ENCODE results near the gene AHI1. TPM values are rescaled to one million over a fixed set of nuclear protein-coding genes. Genes with fewer than 3 reads are reported as not detected.

AHI1 gene
- total RNA-seq, 1 donor from 2014 or later, result 201 TPM

DNA sequence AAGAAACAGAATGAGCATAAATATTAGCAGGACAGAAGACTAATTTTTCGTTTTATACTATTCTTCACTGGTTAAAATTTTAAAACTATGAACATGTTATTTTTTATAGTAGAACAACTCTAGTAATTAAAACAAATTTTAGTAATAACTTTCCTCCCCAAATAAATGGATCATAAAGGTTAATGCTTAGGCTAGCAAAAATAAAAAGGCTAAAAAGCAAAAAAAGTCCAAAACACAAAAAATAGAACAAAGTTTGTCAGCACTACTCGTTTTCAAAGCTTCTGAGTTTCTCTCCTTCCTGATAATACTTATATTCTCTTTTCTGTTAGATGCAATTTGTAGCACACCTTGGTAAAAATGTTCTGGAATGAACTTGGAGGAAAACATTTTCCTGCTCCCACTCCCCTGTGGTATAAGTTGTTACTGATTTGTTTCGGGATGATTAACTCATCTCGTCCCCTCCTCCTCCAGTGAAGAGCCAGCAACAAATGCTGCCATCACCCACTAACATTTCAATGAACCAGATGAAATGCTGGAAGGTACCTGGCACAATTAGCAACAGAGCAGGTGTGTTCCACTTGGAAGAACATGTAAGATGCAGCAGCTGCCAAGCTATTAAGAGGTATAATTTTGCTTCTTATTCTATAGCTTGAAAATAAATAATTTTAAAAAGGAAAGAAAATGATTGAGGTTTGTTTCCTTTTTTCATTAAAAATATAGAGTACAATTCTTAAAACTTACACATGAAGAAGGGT, 185.9 kb downstream of the AHI1 start:
- intact Hi-C loops (cut with micrococcal nuclease), result no loop called here
- no peak overlapping the region for H3K27ac Mint-ChIP-seq
- no peaks in the 10 kb centered on the region for H3K9me3 Mint-ChIP-seq
- H3K4me1 Mint-ChIP-seq (ENCODE audit: low read depth), result no peaks in the 10 kb centered on the region
- no peak overlapping the region for H3K4me3 Mint-ChIP-seq (ENCODE audit: low read depth)
- no peak for DNase-seq (ENCODE audit: low spot score)
- no peaks in the 10 kb centered on the region for H3K27me3 Mint-ChIP-seq (ENCODE audit: low read depth)
- peaks cover 74% of the 10 kb centered on the region for H3K36me3 Mint-ChIP-seq (ENCODE audit: low read depth)

DNA sequence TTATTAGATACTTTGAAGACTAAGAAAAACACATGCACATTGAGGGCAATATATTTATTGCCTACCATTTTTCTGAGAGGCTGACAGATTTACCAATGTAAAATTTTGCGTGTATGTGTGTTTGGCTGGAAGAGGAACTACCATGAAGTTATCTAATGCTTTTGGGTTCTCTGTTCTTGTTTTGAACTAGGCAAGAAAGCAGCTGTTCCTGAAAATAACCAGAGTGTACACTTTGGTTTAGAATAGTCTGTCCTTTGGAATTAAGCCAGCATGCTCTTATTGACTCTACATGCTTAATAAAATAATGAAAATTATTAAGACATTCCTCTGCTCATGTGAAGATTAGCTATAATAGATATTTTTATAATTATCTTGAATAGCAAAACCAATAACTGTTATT, 187.2 kb downstream of the AHI1 start:
- Mint-ChIP-seq H3K36me3 (ENCODE audit: low read depth) (peaks cover 72% of the 10 kb centered on the region), H3K27me3 (ENCODE audit: low read depth) (no peaks in the 10 kb centered on the region), H3K4me3 (ENCODE audit: low read depth) (no peak overlapping the region)

DNA sequence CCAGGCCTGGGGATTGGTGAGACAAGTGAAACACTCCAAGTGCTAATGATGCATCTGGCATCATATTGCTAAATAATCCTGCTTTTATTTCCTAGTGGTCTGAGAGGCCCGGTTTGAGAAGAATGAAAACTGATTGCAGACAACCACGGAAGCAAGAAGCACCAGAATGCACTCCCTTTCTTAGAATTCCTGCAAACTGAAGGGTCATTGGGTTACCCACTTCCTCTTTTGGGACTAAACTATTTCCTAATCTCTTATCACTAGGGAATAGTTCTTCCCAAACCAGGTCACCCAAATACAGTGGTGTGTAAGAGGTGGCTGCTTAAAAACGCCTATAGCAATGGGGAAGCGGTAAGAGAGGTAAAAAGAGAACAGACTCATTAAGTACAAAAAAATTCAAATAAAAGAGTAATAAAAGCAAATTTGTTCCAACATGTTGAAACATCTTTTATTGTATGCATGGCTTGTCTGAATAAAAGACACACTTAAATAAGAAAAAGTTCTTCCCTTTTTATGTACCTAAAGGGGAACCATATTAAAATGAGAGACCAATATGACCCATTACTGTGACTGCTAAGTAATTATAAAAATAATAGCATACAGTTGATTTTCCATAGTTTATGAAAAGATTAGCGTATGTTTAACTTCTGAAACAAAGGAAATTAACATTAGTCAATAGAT, 190.7 kb downstream of the AHI1 start:
- Mint-ChIP-seq H3K9me3 (peaks cover 14% of the 10 kb centered on the region), H3K27me3 (ENCODE audit: low read depth) (no peaks in the 10 kb centered on the region), H3K4me1 (ENCODE audit: low read depth) (peaks cover 8% of the 10 kb centered on the region), H3K4me3 (ENCODE audit: low read depth) (no peak overlapping the region), H3K27ac (no peak overlapping the region), H3K36me3 (ENCODE audit: low read depth) (peaks cover 75% of the 10 kb centered on the region)
- intact Hi-C loops (cut with micrococcal nuclease), result no loop called here
- no peak for DNase-seq (ENCODE audit: low spot score)

More for the DNA sequence above, 187.2 kb downstream of the AHI1 start:
- H3K9me3 Mint-ChIP-seq, result no peaks in the 10 kb centered on the region
- no peak overlapping the region for H3K27ac Mint-ChIP-seq
- intact Hi-C loops (cut with micrococcal nuclease), result no loop called here
- no peak for DNase-seq (ENCODE audit: low spot score)
- peaks cover 8% of the 10 kb centered on the region for H3K4me1 Mint-ChIP-seq (ENCODE audit: low read depth)

DNA sequence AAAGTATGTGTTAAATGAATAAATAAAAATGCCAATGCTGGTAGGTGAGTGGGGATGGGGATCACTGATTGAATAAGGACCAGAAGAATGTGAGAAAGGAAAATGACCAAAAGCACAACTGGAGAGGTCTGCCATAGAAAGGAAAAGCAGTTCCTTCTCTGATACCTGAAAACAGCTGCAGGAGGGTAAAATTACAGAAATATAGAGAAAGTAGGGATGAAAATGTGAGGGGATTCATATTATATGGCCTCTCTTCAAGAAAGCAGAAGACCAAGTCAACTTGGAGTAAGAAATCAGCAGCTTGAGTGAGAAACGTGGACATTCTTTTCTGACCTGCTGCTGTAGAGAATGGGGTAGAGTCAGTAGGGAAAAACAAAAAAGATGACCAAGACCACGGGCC, 191.4 kb downstream of the AHI1 start:
- H3K4me3 Mint-ChIP-seq (ENCODE audit: low read depth), result no peak overlapping the region
- DNase-seq (ENCODE audit: low spot score), result no peak
- no peak overlapping the region for H3K27ac Mint-ChIP-seq
- peaks cover 75% of the 10 kb centered on the region for H3K36me3 Mint-ChIP-seq (ENCODE audit: low read depth)
- H3K4me1 Mint-ChIP-seq (ENCODE audit: low read depth), result peaks cover 8% of the 10 kb centered on the region
- no peaks in the 10 kb centered on the region for H3K27me3 Mint-ChIP-seq (ENCODE audit: low read depth)
- H3K9me3 Mint-ChIP-seq, result peaks cover 14% of the 10 kb centered on the region
- intact Hi-C loops (cut with micrococcal nuclease), result no loop called here

DNA sequence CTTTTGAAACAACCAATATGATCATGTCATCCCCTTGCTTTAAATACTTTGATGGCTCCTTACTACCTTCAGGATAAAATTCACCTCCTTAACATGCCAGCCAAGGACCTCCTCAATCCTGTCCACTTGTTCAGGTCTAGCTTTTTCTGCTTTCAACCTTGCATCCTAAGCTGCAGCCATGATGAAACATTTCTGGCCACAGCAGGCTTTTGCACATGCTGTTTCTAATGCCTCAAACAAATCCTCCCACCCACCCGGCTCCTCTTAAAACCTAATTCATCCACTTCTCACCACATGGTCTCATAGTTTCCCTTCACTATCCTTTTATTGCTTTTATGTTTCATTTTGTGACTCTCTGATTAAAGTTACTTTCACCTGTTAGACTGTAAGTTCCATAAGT, 191.9 kb downstream of the AHI1 start:
- intact Hi-C loops (cut with micrococcal nuclease), result no loop called here
- no peak overlapping the region for H3K27ac Mint-ChIP-seq
- peaks cover 70% of the 10 kb centered on the region for H3K36me3 Mint-ChIP-seq (ENCODE audit: low read depth)
- H3K9me3 Mint-ChIP-seq, result peaks cover 14% of the 10 kb centered on the region
- H3K4me3 Mint-ChIP-seq (ENCODE audit: low read depth), result no peak overlapping the region
- DNase-seq (ENCODE audit: low spot score), result no peak
- no peaks in the 10 kb centered on the region for H3K27me3 Mint-ChIP-seq (ENCODE audit: low read depth)
- H3K4me1 Mint-ChIP-seq (ENCODE audit: low read depth), result peaks cover 8% of the 10 kb centered on the region

DNA sequence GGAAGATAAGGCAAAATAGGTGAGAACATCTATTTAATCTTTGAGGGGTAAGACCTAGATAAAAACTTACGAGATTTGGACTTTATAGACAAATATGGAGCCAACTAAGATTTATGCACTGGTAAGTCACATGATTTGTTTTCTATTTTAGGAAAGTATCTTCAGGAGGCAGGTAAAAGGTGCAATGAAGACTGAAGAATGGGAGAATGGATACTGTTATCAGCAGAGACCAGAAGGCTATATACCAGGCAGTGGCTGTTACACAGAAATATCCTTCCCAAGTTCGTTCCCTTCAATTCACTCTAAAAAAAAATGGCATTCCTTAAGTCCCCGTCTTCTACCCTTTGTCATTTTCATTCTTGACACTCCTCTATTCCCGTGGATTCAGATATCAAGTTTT, 192.7 kb downstream of the AHI1 start:
- peaks cover 10% of the 10 kb centered on the region for H3K4me1 Mint-ChIP-seq (ENCODE audit: low read depth)
- DNase-seq (ENCODE audit: low spot score), result no peak
- no peaks in the 10 kb centered on the region for H3K27me3 Mint-ChIP-seq (ENCODE audit: low read depth)
- peaks cover 14% of the 10 kb centered on the region for H3K9me3 Mint-ChIP-seq
- H3K36me3 Mint-ChIP-seq (ENCODE audit: low read depth), result peaks cover 75% of the 10 kb centered on the region
- no peak overlapping the region for H3K4me3 Mint-ChIP-seq (ENCODE audit: low read depth)
- no peak overlapping the region for H3K27ac Mint-ChIP-seq
- intact Hi-C loops (cut with micrococcal nuclease), result no loop called here

DNA sequence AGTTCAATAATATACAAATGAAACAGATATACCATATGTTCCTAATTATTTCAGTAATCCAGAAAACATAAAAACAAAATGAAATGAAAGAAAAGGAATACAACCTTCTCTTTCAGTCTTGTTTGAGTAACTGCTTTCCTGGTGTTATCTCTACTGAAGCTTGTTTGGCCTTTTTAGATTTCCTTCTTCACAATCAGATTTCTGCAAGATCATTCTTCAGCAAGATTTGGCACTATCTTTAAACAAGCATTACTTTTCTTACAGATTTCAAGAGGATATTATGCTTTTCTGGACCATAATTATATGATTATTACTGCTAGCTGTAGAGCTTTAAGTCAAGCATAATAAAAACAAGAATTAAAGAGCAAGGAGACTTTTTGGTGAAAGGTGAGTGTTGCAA, 196.2 kb downstream of the AHI1 start:
- Mint-ChIP-seq H3K4me3 (ENCODE audit: low read depth) (no peak overlapping the region), H3K27me3 (ENCODE audit: low read depth) (no peaks in the 10 kb centered on the region), H3K36me3 (ENCODE audit: low read depth) (peaks cover 85% of the 10 kb centered on the region), H3K27ac (no peak overlapping the region), H3K9me3 (peaks cover 18% of the 10 kb centered on the region), H3K4me1 (ENCODE audit: low read depth) (peaks cover 40% of the 10 kb centered on the region)
- intact Hi-C loops (cut with micrococcal nuclease), result no loop called here
- no peak for DNase-seq (ENCODE audit: low spot score)

DNA sequence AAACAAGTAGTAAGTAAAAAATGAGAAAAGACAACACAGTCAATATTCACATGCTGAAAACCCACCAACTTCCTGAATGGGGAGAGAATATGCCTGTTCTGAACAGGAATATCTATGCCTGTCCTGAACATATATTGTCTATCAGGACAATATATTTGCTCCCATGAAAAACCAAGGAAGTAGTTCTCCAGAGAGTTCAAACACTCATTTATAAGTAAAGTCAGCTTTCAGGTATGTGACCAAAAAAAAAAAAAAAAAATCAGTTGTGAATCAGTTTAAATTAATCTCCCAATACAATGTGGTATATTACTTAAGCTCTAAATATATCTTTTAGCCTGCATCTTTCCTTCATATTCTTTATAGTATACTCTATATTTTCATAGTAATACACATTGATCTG, 197.0 kb downstream of the AHI1 start:
- H3K27me3 Mint-ChIP-seq (ENCODE audit: low read depth), result no peaks in the 10 kb centered on the region
- H3K4me3 Mint-ChIP-seq (ENCODE audit: low read depth), result no peak overlapping the region
- H3K9me3 Mint-ChIP-seq, result peaks cover 22% of the 10 kb centered on the region
- peaks cover 35% of the 10 kb centered on the region for H3K4me1 Mint-ChIP-seq (ENCODE audit: low read depth)
- DNase-seq (ENCODE audit: low spot score), result no peak
- H3K36me3 Mint-ChIP-seq (ENCODE audit: low read depth), result peaks cover 83% of the 10 kb centered on the region
- intact Hi-C loops (cut with micrococcal nuclease), result no loop called here
- H3K27ac Mint-ChIP-seq, result no peak overlapping the region

DNA sequence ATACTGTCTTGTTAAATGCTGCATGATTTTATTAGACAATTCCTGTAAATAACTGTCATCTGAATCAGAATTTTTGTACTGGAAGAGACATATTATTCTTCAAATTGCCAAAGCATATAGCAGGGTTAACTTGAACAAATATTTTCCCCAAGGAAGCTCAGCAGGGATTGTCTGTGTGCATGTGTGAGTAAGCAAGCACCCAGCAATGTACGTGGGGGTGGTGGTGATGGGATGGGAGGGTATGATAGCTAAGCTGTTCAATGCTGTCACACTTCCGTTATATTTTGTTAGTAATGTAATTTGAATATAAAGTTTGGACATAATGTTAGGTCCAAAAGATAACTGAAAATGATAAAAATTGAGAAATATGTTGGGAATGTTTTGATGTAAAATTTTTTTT, 198.3 kb downstream of the AHI1 start:
- Mint-ChIP-seq H3K4me3 (ENCODE audit: low read depth) (no peak overlapping the region), H3K4me1 (ENCODE audit: low read depth) (peaks cover 37% of the 10 kb centered on the region), H3K27me3 (ENCODE audit: low read depth) (no peaks in the 10 kb centered on the region), H3K9me3 (peaks cover 25% of the 10 kb centered on the region), H3K27ac (peak overlapping the region; percentile 88), H3K36me3 (ENCODE audit: low read depth) (peaks cover 83% of the 10 kb centered on the region)
- intact Hi-C loops (cut with micrococcal nuclease), result loop anchor here (2.0 to 10.0 kb wide), 3 partner anchors 24 to 184 kb away; no protein-coding TSS in a partner anchor
- DNase-seq (ENCODE audit: low spot score), result no peak

DNA sequence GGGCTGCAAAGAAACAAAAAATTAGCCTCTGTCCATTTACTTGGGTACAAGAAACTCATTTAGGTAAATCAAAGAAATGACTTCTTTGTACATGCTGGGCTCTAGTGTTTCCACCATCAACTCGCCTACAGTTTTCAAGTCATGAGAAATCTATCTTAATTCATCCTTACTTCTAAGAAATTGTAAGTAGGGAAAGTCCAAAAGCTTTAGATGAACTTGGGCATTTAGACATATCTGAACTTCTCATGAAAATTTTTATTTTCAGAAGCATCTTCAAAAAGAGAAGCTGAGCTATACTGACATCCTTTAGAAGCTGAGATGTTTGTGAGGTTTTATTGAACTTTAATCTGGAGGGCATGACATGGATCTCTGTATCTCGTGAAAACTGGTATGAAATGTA, 199.1 kb downstream of the AHI1 start:
- Mint-ChIP-seq H3K27ac (peak overlapping the region; percentile 88), H3K9me3 (peaks cover 25% of the 10 kb centered on the region), H3K4me3 (ENCODE audit: low read depth) (peak overlapping the region; percentile 40), H3K27me3 (ENCODE audit: low read depth) (no peaks in the 10 kb centered on the region), H3K36me3 (ENCODE audit: low read depth) (peaks cover 80% of the 10 kb centered on the region), H3K4me1 (ENCODE audit: low read depth) (peaks cover 37% of the 10 kb centered on the region)
- no peak for DNase-seq (ENCODE audit: low spot score)
- intact Hi-C loops (cut with micrococcal nuclease), result loop anchor here (2.0 to 10.0 kb wide), 3 partner anchors 24 to 184 kb away; no protein-coding TSS in a partner anchor

DNA sequence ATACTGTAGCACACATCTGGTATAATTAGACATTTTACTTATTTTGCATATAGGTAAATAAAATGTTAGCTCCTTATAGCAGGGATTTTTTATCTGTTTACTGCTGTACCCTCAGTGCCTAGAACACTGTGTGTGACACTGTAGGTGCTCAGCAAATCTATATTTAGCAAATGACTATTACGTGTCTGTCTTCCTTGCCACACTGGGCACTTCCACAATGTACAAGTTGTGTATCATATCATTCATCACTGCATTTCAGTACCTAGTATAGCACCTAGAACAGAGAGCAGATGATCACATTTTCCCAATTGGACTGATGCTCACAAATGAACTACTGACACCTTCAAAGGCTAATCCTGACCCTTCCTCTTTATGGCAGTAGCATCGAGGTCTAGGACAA, 200.8 kb downstream of the AHI1 start:
- no peak for DNase-seq (ENCODE audit: low spot score)
- Mint-ChIP-seq H3K9me3 (peaks cover 14% of the 10 kb centered on the region), H3K27me3 (ENCODE audit: low read depth) (no peaks in the 10 kb centered on the region), H3K27ac (peak overlapping the region; percentile 47), H3K4me1 (ENCODE audit: low read depth) (peaks cover 41% of the 10 kb centered on the region), H3K36me3 (ENCODE audit: low read depth) (peaks cover 66% of the 10 kb centered on the region), H3K4me3 (ENCODE audit: low read depth) (no peak overlapping the region)
- intact Hi-C loops (cut with micrococcal nuclease), result loop anchor here (5.0 to 10.0 kb wide), 2 partner anchors 86 to 182 kb away; no protein-coding TSS in a partner anchor

DNA sequence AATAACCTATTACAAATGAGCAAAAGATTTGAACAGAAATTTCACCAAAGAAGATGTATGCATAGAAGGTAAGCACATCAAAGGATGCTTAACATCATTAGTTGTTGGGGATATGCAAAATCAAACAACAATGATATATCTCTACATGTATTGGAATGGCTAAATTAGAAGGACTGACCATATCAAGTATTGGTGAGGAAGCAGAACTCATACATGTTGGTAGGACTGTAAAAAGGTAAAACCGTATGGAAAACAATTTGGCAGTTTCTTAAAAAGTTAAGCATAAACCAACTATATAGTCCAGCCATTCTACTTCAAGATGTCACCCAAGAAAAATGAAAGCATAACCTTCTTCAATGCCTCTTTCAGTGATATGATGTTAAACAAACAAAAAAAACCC, 202.5 kb downstream of the AHI1 start:
- Mint-ChIP-seq H3K9me3 (peaks cover 14% of the 10 kb centered on the region), H3K27me3 (ENCODE audit: low read depth) (no peaks in the 10 kb centered on the region), H3K27ac (no peak overlapping the region), H3K36me3 (ENCODE audit: low read depth) (peaks cover 57% of the 10 kb centered on the region), H3K4me3 (ENCODE audit: low read depth) (no peak overlapping the region), H3K4me1 (ENCODE audit: low read depth) (peaks cover 39% of the 10 kb centered on the region)
- intact Hi-C loops (cut with micrococcal nuclease), result loop anchor here (5.0 to 10.0 kb wide), 2 partner anchors 87 to 180 kb away; no protein-coding TSS in a partner anchor
- DNase-seq (ENCODE audit: low spot score), result no peak
